ENCODE results near the gene WDR59. TPM values are rescaled to one million over a fixed set of nuclear protein-coding genes. Genes with fewer than 3 reads are reported as not detected.

WDR59 gene
- total and polyA plus RNA-seq, 2 experiments from 2014 or later, result 38.7 to 54.5 TPM

DNA sequence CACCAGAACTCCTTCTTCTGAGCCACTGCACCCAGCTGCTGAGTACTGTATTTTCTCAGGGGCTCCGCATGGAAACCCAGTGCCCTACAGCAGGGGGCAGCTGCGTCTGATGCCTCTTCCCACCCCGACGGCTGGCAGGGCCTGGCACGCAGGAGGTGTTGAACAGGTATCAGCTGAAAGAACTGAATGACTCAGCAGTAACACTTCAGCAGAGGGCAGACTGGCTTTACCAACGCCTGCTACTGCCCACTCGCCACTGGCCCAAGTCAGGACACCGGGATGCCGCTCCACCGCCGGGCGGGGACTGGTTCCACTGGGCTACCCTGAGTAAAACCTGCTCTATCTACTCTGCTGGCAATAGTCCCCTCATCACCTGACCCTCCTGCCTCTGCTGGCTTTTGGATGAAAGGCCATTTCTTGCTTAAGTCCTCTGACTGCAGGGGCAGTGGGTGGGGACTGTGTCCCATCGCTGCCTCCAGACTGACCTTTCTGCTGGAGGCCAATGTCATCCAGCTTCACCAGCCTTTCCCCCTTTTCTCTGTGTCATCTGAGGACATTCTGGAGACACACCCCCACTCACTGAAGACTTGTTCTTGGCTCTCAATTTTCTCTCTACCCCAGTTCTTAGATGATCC is 109.9 kb downstream of the WDR59 start:
- H3K4me1 ChIP-seq (ENCODE audit: insufficient read depth), result peaks cover 17% of the 10 kb centered on the region
- DNase-seq (ENCODE audit: low spot score), result no peak
- Mint-ChIP-seq H3K36me3 (ENCODE audit: low read depth) (peaks cover 24% of the 10 kb centered on the region), H3K9me3 (no peaks in the 10 kb centered on the region), H3K4me3 (no peak overlapping the region), H3K27me3 (ENCODE audit: insufficient read depth, low read depth, poor library complexity) (peaks cover 8% of the 10 kb centered on the region), H3K4me1 (peaks cover 28% of the 10 kb centered on the region), H3K27ac (peak overlapping the region; percentile 66)
- no peaks in the 10 kb centered on the region for H3K36me3 ChIP-seq (ENCODE audit: insufficient read depth)
- no peak overlapping the region for H3K4me3 ChIP-seq
- H3K27ac ChIP-seq (ENCODE audit: low read depth), result no peak overlapping the region
- 0 out of 2 replicates have a peak, but pooled peaks cover 3% of the 10 kb centered on the region for H4K20me1 ChIP-seq (replicated peaks; ENCODE audit: insufficient read depth)
- no peaks in the 10 kb centered on the region for H3K27me3 ChIP-seq (ENCODE audit: insufficient read depth)
- 0 out of 2 replicates have a peak, but pooled peaks cover 3% of the 10 kb centered on the region for H3F3A ChIP-seq (replicated peaks; ENCODE audit: low read depth)
- H3K79me2 ChIP-seq (replicated peaks; ENCODE audit: insufficient read depth), result no peaks in the 10 kb centered on the region
- ATAC-seq, result no peak
- TF ChIP-seq STAT1 (IDR thresholded peaks at IDR 0.05; ENCODE audit: unreplicated experiment) (no peak), NANOG (IDR thresholded peaks at IDR 0.05; ENCODE audit: borderline replicate concordance) (no peak), ZNF114 (CRISPR knock-in tag; IDR thresholded peaks at IDR 0.05) (no peak), JUNB (IDR thresholded peaks at IDR 0.05; ENCODE audit: unreplicated experiment) (no peak), EZH2phosphoT487 (IDR thresholded peaks at IDR 0.05; ENCODE audit: unreplicated experiment) (no peak), ZNF331 (CRISPR knock-in tag; IDR thresholded peaks at IDR 0.05; ENCODE audit: low read depth) (no peak), EZH2 (IDR thresholded peaks at IDR 0.05; ENCODE audit: low read depth, unreplicated experiment) (no peak), POLR2AphosphoS5 (IDR thresholded peaks at IDR 0.05; ENCODE audit: low read depth) (no peak), CREB1 (CRISPR knock-in tag; IDR thresholded peaks at IDR 0.05; ENCODE audit: low read depth) (no peak), ZNF462 (CRISPR knock-in tag; IDR thresholded peaks at IDR 0.05) (no peak)
- TF ChIP-seq, protein P1, sequence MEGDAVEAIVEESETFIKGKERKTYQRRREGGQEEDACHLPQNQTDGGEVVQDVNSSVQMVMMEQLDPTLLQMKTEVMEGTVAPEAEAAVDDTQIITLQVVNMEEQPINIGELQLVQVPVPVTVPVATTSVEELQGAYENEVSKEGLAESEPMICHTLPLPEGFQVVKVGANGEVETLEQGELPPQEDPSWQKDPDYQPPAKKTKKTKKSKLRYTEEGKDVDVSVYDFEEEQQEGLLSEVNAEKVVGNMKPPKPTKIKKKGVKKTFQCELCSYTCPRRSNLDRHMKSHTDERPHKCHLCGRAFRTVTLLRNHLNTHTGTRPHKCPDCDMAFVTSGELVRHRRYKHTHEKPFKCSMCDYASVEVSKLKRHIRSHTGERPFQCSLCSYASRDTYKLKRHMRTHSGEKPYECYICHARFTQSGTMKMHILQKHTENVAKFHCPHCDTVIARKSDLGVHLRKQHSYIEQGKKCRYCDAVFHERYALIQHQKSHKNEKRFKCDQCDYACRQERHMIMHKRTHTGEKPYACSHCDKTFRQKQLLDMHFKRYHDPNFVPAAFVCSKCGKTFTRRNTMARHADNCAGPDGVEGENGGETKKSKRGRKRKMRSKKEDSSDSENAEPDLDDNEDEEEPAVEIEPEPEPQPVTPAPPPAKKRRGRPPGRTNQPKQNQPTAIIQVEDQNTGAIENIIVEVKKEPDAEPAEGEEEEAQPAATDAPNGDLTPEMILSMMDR (conservative IDR thresholded peaks at IDR 0.05; ENCODE audit: low read depth in 2 of 2), result no peak
- TF ChIP-seq, protein P2, sequence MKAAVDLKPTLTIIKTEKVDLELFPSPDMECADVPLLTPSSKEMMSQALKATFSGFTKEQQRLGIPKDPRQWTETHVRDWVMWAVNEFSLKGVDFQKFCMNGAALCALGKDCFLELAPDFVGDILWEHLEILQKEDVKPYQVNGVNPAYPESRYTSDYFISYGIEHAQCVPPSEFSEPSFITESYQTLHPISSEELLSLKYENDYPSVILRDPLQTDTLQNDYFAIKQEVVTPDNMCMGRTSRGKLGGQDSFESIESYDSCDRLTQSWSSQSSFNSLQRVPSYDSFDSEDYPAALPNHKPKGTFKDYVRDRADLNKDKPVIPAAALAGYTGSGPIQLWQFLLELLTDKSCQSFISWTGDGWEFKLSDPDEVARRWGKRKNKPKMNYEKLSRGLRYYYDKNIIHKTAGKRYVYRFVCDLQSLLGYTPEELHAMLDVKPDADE (IDR thresholded peaks at IDR 0.05), result no peak
- TF ChIP-seq, protein P3, sequence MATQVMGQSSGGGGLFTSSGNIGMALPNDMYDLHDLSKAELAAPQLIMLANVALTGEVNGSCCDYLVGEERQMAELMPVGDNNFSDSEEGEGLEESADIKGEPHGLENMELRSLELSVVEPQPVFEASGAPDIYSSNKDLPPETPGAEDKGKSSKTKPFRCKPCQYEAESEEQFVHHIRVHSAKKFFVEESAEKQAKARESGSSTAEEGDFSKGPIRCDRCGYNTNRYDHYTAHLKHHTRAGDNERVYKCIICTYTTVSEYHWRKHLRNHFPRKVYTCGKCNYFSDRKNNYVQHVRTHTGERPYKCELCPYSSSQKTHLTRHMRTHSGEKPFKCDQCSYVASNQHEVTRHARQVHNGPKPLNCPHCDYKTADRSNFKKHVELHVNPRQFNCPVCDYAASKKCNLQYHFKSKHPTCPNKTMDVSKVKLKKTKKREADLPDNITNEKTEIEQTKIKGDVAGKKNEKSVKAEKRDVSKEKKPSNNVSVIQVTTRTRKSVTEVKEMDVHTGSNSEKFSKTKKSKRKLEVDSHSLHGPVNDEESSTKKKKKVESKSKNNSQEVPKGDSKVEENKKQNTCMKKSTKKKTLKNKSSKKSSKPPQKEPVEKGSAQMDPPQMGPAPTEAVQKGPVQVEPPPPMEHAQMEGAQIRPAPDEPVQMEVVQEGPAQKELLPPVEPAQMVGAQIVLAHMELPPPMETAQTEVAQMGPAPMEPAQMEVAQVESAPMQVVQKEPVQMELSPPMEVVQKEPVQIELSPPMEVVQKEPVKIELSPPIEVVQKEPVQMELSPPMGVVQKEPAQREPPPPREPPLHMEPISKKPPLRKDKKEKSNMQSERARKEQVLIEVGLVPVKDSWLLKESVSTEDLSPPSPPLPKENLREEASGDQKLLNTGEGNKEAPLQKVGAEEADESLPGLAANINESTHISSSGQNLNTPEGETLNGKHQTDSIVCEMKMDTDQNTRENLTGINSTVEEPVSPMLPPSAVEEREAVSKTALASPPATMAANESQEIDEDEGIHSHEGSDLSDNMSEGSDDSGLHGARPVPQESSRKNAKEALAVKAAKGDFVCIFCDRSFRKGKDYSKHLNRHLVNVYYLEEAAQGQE (IDR thresholded peaks at IDR 0.05; ENCODE audit: unreplicated experiment), result no peak
- no peaks in the 10 kb centered on the region for H3K9me2 ChIP-seq (ENCODE audit: insufficient read depth)
- H3K4me2 ChIP-seq, result no peak overlapping the region
- no peak overlapping the region for H2AFZ ChIP-seq
